ENCODE data around the gene CPZ.

- no peak for TF ChIP-seq CTCF (IDR thresholded peaks at IDR 0.05)
- TF ChIP-seq POLR2A (IDR thresholded peaks at IDR 0.05) = no peak
Measured at GRCh38 chr4:8568068-8568668, 24.4 kb upstream of the CPZ start.

Data from heart left ventricle (tissue), 13 donors.